Uterus (tissue), 2 donors: ENCODE data around the gene SLC9A7.

ENCODE experiments used
- POLR2A ChIP-seq, 2 donors: fragments of 450-650 bp; IDR thresholded peaks; one replicate each; pipeline ENCODE4 v1.6.1; 2016; ENCODE audit warnings: antibody characterized with exemption in 2 of 2, mild to moderate bottlenecking in 1 of 2, moderate library complexity in 1 of 2
- TF ChIP-seq, protein P1 (sequence below), 4 experiments: fragments of 200-600 bp in 2 of 4; fragments of 450-650 bp in 2 of 4; sonication (generic) in 2 of 4; IDR thresholded peaks; one replicate each; pipeline ENCODE4 v1.5.1; 2016 to 2019; ENCODE audit warnings: antibody characterized with exemption in 4 of 4, mild to moderate bottlenecking in 2 of 4, moderate library complexity in 1 of 4

GRCh38 chrX:46782034-46782433 lies 23.1 kb upstream of the SLC9A7 start:
- TF ChIP-seq, protein P1, sequence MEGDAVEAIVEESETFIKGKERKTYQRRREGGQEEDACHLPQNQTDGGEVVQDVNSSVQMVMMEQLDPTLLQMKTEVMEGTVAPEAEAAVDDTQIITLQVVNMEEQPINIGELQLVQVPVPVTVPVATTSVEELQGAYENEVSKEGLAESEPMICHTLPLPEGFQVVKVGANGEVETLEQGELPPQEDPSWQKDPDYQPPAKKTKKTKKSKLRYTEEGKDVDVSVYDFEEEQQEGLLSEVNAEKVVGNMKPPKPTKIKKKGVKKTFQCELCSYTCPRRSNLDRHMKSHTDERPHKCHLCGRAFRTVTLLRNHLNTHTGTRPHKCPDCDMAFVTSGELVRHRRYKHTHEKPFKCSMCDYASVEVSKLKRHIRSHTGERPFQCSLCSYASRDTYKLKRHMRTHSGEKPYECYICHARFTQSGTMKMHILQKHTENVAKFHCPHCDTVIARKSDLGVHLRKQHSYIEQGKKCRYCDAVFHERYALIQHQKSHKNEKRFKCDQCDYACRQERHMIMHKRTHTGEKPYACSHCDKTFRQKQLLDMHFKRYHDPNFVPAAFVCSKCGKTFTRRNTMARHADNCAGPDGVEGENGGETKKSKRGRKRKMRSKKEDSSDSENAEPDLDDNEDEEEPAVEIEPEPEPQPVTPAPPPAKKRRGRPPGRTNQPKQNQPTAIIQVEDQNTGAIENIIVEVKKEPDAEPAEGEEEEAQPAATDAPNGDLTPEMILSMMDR (IDR thresholded peaks at IDR 0.05) = no peak
- TF ChIP-seq POLR2A (IDR thresholded peaks at IDR 0.05) = no peak
